Kasumi-1 (cell line): ENCODE measurements around the gene GLIPR1L2.
"Not testable (repeated sequence)": the region's sequence is repeated elsewhere in the genome, so short reads cannot be mapped to it uniquely, and the experiment has no call there.

ENCODE experiments used
- DNase-seq, 2 experiments: peaks; one replicate each; lab custom pipeline; 2025; lab: John Stamatoyannopoulos, UW

Gene GLIPR1L2

DNA sequence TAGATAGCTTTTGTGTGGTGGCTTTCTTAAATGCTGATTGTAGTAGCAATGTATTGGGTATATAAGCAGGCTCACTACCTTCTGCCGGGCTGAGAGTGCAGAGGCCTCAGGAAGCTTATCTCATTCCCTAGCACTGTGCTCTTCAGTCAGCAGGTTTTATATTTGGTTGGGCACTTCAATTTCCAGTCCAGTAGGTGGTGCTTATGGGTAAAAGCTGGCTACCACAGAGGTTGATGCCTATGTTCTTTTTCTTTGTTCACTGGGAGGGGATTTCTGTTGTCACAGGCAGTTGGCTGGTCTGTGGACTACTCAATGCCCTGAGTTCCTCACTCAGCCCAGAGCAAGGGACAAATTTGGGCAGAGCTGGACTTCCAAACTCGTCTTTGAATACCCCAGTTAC lies 46.7 kb downstream of the GLIPR1L2 start:
- peak in 1 of 2 experiments; percentile 8 for DNase-seq

DNA sequence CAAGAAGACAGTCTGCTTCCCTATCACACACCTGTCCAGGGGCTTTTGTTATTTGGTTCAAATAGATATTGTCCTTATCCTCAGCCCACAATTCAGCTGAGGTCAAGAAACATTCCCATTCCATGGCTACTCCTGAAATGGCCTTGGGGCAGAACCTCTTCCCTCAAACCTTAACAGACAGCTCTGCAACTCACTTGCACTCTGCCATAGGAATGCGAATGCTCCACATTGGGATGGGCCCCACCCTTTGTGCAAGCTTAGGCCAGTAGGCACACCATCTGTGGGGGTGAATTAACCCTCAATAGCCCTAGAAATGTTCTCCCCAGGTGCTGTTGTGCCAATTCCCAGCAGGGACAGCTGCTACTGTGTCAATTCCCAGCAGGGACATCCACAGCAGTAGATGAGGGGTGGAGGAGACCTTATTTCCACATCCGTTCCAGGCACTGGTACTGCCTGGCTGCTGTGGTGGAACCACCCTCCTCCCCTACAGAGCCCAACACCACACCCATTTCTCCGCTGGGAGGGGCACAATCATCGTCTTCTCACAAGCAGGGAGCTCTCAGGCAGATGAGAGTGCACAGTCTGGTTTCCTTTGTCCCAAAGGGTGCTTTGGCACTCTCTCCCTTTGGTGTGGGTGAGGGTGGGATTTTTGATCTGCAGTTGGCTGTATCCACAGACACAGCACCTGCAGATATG lies 47.3 kb downstream of the GLIPR1L2 start:
- no peak for DNase-seq

DNA sequence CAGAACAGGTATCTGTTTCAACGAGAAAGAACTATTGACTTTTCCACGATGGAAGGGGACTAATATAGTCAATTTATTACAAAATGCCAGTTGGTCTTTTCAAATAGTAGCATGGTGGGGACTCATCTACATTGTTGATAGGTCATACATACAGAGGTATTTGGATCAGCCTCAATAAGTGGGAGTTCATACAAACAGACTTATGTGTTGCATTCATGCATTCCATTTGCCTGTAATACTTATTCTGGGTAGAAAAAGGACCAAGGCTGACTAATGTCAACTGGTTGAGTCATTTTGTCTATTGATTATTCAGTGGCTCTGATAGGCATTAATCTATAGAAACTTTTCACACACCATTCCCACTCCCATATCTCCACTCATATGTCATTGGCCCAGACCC lies 48.2 kb downstream of the GLIPR1L2 start:
- DNase-seq = no peak

DNA sequence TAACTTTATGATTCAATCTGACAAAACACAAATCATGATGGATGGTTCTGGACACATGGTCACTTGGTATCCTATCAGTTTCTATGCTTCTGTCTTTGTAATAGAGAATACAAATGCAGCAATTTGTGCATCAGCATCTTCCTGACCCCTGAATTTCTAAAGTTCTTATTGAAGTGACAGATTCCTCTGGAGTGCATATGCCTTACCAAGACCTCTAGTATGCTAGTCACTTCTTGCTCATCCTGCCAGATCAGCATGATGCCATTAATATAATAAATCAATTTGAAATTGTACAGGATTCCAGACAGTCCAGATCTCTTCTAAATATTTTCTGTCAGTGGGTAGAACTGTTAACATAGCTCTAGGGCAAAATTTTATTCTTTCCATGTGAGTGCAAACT lies 49.0 kb downstream of the GLIPR1L2 start:
- no peak for DNase-seq

DNA sequence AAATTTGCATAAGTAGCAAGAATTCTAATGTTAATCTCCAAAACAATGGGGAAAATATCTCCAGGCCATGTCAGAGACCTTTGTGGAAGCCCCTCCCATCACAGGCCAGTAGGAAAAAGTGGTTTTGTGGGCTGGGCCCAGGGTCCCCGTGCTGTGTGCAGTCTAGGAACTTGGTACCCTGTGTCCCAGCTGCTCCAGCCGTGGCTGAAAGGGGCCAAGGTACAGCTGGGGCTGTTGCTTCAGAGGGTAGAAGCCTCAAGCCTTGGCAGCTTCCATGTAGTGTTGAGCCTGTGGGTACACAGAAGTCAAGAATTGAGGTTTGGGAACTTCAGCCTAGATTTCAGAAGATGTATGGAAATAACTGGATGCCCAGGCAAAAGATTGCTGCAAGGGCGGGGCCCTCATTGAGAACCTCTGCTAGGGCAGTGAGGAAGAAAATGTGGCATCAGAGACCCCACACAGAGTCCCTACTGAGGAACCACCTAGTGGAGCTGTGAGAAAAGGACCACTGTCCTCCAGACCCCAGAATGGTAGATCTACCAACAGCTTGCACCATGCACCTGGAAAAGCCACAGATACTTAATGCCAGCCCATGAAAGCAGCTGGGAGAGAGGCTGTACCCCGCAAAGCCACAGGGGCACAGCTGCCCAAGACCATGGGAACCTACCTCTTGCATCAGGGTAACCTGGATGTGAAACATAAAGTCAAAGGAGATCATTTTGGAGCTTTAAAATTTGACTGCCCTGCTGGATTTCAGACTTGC lies 51.0 kb downstream of the GLIPR1L2 start:
- not testable (repeated sequence) for DNase-seq

DNA sequence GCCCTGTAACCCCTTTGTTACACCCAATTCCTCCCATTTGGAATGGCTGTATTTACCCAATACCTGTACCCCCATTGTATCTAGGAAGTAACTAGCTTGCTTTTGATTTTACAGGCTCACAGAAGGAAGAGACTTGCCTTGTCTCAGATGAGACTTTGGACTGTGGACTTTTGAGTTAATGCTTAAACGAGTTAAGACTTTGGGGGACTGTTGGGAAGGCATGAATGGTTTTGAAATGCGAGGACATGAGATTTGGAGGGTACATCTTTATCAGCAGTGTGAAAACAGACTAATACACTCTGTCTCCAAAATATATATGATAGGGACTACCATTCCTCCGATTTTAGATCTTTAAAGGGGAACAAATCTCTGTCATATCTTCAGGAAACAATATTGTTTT lies 51.6 kb downstream of the GLIPR1L2 start:
- DNase-seq = not testable (repeated sequence)

DNA sequence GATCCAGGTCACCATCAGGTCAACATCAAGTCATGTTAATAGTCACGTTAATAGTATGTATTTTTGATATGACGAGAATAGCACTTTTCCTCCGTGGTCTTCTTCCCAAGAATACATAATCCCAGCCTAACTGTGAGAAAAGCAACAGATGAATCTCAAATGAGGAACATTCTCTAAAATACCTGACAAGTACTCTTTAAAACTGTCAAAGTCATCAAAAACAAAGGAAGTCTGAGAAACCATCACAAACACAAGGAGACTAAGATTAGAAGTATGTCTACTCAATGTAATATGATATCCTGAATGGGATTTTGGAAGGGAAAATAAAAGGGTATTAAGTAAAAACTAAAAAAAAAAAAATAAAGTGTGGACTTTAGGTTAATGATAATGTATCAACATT lies 52.8 kb downstream of the GLIPR1L2 start:
- no peak for DNase-seq

DNA sequence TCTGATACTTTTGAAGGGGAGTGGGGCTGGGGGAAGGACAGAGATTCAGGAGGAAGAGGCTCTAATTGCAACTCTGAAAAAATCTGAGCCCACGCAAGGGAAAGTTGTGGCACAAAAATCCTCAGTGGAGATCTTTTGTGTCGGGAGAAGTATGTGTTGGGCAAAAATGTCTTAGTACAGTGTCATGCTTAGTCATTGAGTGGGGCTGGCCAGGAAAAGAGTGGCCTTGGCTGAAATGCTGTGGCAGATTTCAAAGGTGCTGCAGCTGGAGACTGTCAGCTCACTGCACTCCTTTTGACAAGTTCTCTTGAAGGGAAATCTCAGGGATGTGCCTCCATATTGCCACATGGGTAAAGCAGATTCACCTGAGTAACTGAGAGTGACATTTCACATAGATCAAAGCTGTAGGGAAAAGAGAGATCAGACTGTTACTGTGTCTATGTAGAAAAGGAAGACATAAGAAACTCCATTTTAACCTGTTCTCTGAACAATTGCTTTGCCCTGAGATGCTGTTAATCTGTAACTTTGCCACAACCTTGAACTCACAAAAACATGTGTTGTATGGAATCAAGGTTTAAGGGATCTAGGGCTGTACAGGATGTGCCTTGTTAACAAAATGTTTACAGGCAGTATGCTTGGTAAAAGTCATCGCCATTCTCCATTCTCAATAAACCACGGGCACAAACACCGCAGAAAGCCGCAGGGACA lies 53.7 kb downstream of the GLIPR1L2 start:
- no peak for DNase-seq

DNA sequence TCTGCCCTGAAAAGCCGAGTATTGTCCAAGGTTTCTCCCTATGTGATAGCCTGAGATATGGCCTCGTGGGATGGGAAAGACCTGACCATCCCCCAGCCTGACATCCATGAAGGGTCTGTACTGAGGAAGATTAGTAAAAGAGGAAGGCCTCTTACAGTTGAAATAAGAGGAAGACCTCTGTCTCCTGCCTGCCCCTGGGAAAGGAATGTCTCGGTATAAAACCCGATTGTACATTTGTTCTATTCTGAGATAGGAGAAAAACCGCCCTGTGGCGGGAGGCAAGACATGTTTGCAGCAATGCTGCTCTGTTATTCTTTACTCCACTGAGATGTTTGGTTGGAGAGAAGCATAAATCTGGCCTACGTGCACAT lies 54.2 kb downstream of the GLIPR1L2 start:
- DNase-seq = not testable (repeated sequence)

DNA sequence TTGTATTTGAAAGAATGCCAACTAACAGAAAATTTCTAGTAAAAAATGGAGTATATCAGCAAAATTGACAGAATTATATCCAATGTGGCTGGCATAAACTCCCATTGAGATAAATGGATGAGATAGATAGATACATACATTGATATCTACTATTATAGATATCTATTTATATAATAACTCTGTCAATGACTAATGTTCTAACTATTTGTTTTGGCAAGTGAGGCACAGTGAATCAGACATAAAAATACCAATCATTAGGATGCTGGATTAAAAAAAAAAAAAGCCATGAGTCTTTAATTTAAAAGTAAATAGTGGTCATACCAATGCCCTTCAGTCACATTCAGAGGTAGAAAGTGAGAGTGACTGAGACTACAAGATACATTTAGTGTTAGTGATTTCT lies 56.0 kb downstream of the GLIPR1L2 start:
- DNase-seq = no peak

DNA sequence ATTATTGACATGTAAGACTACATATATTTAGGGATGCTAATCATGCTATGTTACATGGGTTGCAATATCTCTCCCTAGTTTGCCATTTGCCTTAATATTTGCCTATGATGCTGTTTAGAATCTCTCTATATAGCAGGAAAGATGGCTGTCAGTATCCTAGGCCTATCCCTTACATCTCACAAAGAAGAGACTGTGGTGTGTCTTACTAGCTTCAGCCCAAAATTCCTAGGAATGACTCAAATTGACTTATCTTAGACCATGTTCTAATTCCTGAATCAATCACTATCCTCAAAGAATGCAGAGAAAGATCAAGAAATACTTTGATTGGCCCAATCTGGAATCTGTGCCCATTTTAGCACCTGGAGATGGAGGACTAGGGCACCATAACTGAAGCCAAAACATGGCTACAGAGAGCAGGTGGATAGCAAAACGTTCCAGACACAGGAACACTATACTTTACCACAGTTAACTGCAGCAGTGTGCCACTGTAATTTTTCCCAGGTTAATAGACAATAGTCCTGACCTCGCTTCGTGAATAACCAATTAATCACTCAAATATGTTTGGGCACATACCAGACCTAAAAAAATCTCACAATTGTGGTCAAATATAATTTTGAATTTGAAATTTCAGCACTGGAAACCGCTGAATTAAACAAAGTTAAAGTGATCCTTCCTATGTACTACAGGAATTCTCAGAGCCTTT lies 57.0 kb downstream of the GLIPR1L2 start:
- DNase-seq = no peak

DNA sequence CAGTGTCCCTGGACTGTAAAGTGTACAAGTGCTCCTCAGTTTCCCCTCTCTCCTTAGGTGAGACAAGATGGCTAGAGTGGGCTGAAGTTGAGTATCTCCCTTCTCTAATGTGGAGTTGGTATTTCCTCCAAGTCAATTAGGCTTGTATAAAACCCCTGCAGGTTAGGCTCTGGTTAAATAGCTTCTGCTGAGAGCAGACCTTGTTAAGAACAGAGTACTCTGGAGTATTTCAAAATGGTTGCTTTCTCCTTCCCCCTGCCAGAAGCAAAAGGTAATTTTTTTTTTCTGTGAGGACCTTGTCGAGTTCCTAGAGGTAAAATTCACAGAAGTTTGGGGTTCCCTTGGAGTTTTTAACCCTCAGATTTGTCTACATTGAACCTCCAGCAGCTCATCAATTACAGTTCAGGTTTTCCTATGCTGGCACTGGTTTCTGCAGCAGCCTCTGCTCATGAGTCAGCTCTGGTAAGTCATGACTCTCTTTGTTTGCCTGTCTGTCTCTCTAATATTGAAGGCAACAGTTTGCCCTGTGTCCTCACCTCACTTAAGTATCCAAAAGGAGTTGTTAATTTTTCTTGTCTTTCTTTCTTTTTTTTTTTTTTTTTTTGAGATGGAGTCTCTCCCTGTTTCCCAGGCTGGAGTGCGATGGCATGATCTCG lies 61.9 kb downstream of the GLIPR1L2 start:
- DNase-seq = no peak

DNA sequence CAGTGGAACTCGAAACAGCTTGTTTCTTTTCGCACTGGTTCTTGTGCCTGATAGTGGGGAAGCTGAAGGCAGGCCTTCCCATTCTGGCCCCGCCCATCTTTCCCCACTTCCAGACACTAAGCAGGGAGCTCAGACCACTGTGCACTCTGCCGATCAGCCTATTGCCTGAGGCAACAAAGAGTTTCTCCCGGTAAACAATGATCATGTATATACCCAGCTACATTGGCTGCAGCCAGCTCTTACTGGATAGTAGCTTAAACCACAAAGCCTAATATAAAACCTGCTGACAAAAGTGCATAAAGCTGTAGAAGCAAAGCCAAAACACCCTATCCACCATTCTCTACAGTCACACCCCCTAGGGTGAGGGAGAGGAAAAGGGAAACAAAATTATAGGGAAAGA lies 65.0 kb downstream of the GLIPR1L2 start:
- DNase-seq = no peak

DNA sequence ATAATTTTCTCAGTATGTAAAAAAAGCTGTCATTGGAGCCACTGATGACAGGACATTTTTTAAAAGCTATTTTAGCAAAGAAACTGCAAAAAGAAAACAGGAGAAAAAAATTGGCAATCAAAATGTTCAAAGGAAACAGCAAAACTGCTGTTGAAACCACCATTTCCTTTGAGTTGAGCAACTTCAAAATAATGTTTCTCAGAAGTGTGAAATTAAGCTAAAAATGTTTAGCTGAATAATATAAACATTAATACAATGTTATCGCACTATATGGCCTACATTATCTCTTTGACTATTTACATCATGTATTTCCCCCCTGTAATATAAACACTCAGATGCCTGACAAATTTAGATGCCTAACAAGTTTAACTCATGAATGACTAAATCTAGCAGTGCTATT lies 66.3 kb downstream of the GLIPR1L2 start:
- DNase-seq = peak; percentile 27 to 58

DNA sequence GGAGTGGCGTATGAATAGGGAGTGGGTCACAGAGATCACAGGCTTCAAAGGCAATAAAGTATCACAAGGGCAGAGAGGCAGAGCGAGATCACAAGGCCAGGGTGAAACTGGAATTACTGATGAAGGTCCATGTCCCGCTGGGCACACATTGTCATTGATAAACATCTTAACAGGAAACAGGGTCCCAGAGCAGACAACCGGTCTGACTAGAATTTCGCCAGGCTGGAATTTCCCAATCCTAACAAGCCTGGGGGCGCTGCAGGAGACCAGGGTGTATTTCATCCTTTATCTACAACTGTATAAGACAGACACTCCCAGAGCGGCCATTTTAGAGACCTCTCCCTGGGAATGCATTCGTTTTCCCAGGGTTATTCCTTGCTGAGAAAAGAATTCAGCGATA lies 67.0 kb downstream of the GLIPR1L2 start:
- DNase-seq = not testable (repeated sequence)

DNA sequence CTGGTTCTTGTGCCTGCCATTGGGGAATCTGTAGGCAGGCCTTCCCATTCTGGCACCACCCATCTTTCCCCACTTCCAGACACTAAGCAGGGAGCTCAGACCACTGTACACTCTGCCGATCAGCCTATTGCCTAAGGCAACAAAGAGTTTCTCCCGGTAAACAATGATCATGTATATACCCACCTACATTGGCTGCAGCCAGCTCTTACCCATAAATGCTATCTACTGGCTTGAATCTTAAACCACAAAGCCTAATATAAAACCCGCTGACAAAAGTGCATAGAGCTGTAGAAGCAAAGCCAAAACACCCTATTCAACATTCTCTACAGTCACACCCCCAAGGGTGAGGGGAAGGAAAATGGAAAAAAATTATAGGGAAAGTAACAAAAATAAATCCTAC lies 68.9 kb downstream of the GLIPR1L2 start:
- DNase-seq = no peak

DNA sequence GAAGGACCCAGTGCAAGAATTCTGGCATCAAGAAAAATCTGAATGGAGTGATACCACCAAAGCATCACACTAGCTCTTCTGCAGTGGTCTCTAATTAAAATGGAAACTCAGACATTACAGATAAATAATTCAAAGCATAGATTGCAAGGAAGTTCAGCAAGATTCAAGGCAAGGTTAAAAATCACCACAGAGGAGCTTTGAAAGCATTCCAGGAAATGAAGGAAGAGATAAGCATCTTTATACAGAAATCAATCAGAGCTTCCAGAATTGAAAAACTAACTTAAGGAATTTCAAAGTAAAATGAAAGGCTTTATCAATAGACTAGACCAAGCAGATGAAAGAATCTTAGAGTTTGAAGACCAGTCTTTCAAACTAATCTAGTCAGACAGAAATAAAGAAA lies 69.3 kb downstream of the GLIPR1L2 start:
- no peak for DNase-seq

DNA sequence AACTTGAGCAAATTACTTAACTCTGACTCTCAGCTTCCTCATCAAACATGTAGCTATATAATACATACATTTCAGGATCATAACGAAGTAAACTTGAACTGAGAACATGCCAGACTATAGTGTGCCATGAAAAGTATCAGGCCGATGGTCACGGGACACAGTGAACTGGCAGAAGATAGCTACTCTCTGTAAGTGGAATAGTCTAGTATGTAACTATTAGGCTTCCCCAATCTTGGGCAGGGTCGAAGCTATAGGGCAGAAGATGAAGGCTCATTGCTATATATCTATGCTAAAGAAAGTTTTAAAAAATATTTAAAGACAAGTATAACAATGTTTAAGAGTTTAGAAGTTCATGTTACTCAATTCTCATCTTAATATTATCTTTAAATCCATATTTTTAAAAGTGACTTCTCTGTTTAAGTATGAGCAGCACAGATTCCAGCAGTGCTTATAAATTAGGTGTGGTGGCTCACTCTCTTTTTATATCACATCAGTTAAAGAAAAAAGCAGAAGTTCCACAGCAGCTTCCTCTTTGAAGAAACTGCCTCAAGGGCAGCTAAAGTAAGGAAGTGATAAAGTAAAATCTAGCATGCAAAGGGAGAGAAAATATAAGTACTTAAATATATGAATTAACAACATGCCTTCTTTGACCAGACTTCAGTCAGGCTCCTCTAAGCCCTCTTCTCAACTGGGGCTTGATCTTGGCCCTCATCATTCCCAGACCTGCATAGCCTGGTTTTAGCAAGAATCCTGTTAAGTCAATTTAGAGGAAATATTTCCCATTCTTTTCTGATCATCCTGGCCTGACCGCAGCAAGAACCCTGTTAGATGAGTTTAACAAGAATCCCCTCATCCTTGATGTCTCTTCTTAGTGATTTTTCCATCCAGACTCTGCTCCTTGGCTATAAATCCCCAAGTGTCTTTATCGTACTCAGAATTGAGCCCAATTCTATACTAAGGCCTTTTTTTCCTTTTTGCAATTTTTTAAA lies 81.3 kb downstream of the GLIPR1L2 start:
- peak; percentile 93 to 96 for DNase-seq

DNA sequence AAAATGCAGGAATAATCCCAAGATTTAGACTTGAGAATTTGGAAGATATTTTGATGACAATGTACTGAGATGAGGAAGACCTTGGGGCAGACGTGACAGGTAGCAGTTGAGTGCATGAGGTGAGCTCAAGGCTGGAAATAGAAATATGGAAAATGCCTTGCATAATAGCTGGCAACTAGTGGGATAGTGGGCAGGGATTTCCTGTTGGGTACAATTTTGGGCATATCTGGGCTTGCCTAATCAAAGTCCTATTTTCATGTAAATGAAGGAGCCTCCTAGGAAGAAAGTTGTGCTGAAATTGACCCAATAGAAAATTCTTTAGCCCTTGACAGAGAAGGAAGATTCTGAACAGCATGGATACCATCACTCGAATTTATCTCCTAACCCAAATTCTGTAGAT lies 83.2 kb downstream of the GLIPR1L2 start:
- no peak for DNase-seq

DNA sequence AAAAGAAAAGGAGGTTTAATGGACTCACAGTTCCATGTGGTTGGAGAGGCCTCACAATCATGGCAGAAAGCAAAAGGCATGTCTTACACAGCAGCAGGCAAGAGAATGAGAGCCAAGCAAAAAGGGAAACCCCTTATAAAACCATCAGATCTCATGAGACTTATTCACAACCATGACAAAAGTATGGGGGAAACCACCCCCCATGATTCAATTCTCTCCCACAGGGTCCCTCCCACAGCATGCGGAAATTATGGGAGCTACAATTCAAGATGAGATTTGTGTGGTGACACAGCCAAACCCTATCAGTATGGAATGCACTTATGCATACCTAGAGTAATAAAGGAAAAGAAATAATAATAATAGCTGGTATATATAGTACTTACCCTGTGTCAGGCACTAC lies 85.2 kb downstream of the GLIPR1L2 start:
- DNase-seq = no peak

DNA sequence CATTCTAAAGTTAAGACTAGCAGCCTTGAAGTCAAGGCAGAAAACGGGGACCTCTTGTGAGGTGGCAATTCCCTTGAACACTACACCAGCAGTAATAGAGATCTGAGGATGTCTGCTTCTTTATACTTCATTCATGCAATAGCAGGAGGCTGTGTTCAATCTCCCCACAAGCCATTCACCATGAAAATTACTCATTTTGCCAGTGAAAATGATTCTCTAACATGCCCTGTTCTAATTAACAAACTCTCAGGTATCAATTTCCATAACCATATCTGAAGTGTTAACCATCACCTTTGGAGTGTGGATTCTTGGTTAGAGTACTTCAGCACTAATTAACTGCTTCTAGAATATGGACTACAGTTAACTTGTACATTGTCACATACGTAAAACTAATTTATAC lies 86.2 kb downstream of the GLIPR1L2 start:
- DNase-seq = no peak
